Upper lobe of left lung (tissue), 6 donors: Measurements from ENCODE around the gene STK36. TPM values are rescaled to one million over a fixed set of nuclear protein-coding genes. Genes with fewer than 3 reads are reported as not detected.

Source experiments
- ATAC-seq, 2 donors: fragments of 200-7000 bp; cut with Tn5 transposase; one replicate each; pipeline ENCODE4 v1.9.1; 2022; ENCODE audit warnings: mild to moderate bottlenecking in 2 of 2, moderate library complexity in 2 of 2; ENCODE audit not compliant: low FRiP score in 2 of 2
- DNase-seq, 2 donors: peaks; one replicate each; pipeline ENCODE4 v3.0.0-alpha.2; 2019 to 2020
- H3K27ac ChIP-seq, 4 donors: fragments of 200-600 bp; sonication (generic); one replicate each; pipeline ENCODE4 v1.5.1; 2016 to 2019
- H3K27me3 ChIP-seq, 4 donors: fragments of 200-600 bp; sonication (generic); one replicate each; pipeline ENCODE4 v1.5.1; 2017 to 2019
- H3K36me3 ChIP-seq, 4 donors: fragments of 200-600 bp; sonication (generic); one replicate each; pipeline ENCODE4 v1.5.1; 2016 to 2019
- H3K4me1 ChIP-seq, 4 donors: fragments of 200-600 bp; sonication (generic); one replicate each; pipeline ENCODE4 v1.5.1; 2018 to 2019
- H3K4me3 ChIP-seq, 4 donors: fragments of 200-600 bp; sonication (generic); one replicate each; pipeline ENCODE4 v1.5.1; 2017 to 2019; ENCODE audit warnings: mild to moderate bottlenecking in 2 of 4, moderate library complexity in 1 of 4
- H3K9me3 ChIP-seq, 4 donors: fragments of 200-600 bp; sonication (generic); one replicate each; pipeline ENCODE4 v1.5.1; 2018 to 2019
- CTCF ChIP-seq, 6 experiments: fragments of 450-650 bp in 4 of 6; fragments of 200-600 bp in 2 of 6; sonication (generic) in 2 of 6; IDR thresholded peaks; one replicate each; pipeline ENCODE4 v1.5.1; 2016 to 2019; ENCODE audit warnings: antibody characterized with exemption in 6 of 6
- EP300 ChIP-seq, 4 donors: sonication (generic); formaldehyde crosslinking; IDR thresholded peaks; one replicate each; pipeline ENCODE4 v1.5.1; 2017; ENCODE audit warnings: antibody characterized with exemption in 4 of 4, control low read depth in 2 of 4
- POLR2A ChIP-seq, 4 donors: fragments of 450-650 bp; IDR thresholded peaks; one replicate each; pipeline ENCODE4 v1.5.1; 2016 to 2017; ENCODE audit warnings: antibody characterized with exemption in 4 of 4, mild to moderate bottlenecking in 2 of 4
- POLR2AphosphoS5 ChIP-seq, 2 donors: sonication (generic); formaldehyde crosslinking; IDR thresholded peaks; one replicate each; pipeline ENCODE4 v1.5.1; 2017; ENCODE audit warnings: antibody characterized with exemption in 2 of 2
- WGBS, 2 donors: methylation state at CpG; one replicate each; pipeline ENCODE4 v1.1.5; 2017 to 2018; 5-methylcytosine and 5-hydroxymethylcytosine counted together
- total RNA-seq, 6 donors: library from RNA; depleted of rRNA in 4 of 6; stranded (reverse); fragments of >200 nt in 4 of 6; gene quantifications; one replicate each; pipeline versions ENCODE4 v1.1.0 to v1.2.1, GENCODE V29; 2016 to 2021
- donor health status: DM: no; HTN: no; CAD: no; lungs with moderate emphysema.
- donor health status: DM: no; HTN: yes; CAD: no; lungs with severe emphysema.

Gene STK36
- total RNA-seq, 6 donors from 2014 or later, result 21.3 to 153 (median 36.8) TPM

GRCh38 chr2:218711550-218711929 lies 39.7 kb downstream of the STK36 start:
- H3K27ac ChIP-seq, result peak overlapping the region; percentile 80 to 95 (median 88)
- WGBS, 2 donors, result 8 to 10% methylated on average over 5 of the region's 5 CpGs
- H3K9me3 ChIP-seq, result no peaks in the 10 kb centered on the region

DNA sequence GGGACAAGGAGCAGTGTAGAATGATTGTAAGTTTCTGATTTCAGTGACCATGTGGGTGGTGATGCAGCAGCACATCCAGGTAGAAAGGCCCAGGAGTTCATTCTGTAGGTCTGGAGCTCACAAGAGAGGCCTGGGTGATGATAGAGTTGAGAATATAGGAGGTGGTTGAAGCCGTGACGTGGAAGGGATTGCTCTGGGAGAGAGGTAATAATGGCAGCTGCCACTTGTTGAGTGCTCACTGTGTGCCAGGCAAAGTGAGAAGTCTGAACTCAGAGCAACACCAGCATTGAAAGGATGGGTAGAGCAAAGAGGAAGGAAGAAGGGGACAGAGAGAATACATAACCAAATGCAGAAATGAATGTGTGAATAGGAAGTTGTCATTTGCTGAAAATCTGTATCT lies 42.0 kb downstream of the STK36 start:
- H3K4me1 ChIP-seq, result peaks cover 9 to 28% (median 17%) of the 10 kb centered on the region in 4 donors
- no peak overlapping the region for H3K27ac ChIP-seq
- no peaks in the 10 kb centered on the region for H3K9me3 ChIP-seq
- ATAC-seq (no peak), DNase-seq (no peak)
- no peaks in the 10 kb centered on the region for H3K27me3 ChIP-seq
- H3K4me3 ChIP-seq, result no peak overlapping the region
- TF ChIP-seq POLR2AphosphoS5 (IDR thresholded peaks at IDR 0.05), result no peak
- no peak for TF ChIP-seq POLR2A (IDR thresholded peaks at IDR 0.05)
- TF ChIP-seq EP300 (IDR thresholded peaks at IDR 0.05), result no peak
- TF ChIP-seq CTCF (IDR thresholded peaks at IDR 0.05), result no peak
- peaks cover 0 to 8% (median 1%) of the 10 kb centered on the region in 4 donors for H3K36me3 ChIP-seq
- WGBS, 2 donors, result 82 to 96% methylated on average over 2 of the region's 2 CpGs

More at GRCh38 chr2:218711550-218711929, 39.7 kb downstream of the STK36 start:
- no peak for DNase-seq
- TF ChIP-seq EP300 (IDR thresholded peaks at IDR 0.05) (no peak), POLR2A (IDR thresholded peaks at IDR 0.05) (no peak)
- Histone ChIP-seq H3K27me3 (no peaks in the 10 kb centered on the region), H3K36me3 (peaks cover 0 to 8% (median 1%) of the 10 kb centered on the region in 4 donors), H3K4me1 (peaks cover 9 to 15% (median 12%) of the 10 kb centered on the region in 4 donors), H3K4me3 (peak overlapping the region; percentile 60 to 88 (median 76))
- ATAC-seq, result no peak

DNA sequence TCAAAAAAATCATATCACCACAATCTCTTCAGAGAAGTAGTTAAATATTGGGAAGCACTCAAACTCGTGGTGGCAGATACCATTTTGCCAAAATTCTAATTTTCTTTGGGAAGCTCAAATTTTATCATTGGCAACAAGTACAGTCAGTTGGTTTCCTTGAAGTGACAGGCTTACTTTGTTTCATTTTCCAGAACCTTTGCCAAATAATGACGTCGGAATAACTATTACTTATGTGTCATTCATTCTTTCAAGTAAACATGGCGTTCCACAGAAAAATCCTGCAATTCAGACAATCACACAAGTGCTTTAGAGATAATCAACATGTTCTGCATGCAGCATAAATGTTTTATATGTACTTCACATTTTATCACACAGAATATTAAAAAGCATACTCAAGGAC lies 44.2 kb downstream of the STK36 start:
- H3K4me1 ChIP-seq, result peaks cover 9 to 24% (median 17%) of the 10 kb centered on the region in 4 donors
- peaks cover 0 to 8% (median 1%) of the 10 kb centered on the region in 4 donors for H3K36me3 ChIP-seq
- no peaks in the 10 kb centered on the region for H3K27me3 ChIP-seq
- TF ChIP-seq EP300 (IDR thresholded peaks at IDR 0.05), result no peak
- TF ChIP-seq POLR2A (IDR thresholded peaks at IDR 0.05), result no peak
- no peak for TF ChIP-seq CTCF (IDR thresholded peaks at IDR 0.05)
- no peak for TF ChIP-seq POLR2AphosphoS5 (IDR thresholded peaks at IDR 0.05)
- no peak overlapping the region for H3K27ac ChIP-seq
- no peak for DNase-seq
- WGBS, 2 donors, result 76 to 81% methylated on average over 4 of the region's 4 CpGs
- no peak for ATAC-seq
- H3K4me3 ChIP-seq, result no peak overlapping the region
- no peaks in the 10 kb centered on the region for H3K9me3 ChIP-seq

- peak in 1 of 2 donors; percentile 44 for ATAC-seq
- Histone ChIP-seq H3K4me3 (no peak overlapping the region), H3K27me3 (no peaks in the 10 kb centered on the region), H3K9me3 (no peaks in the 10 kb centered on the region), H3K4me1 (peaks cover 0 to 16% (median 8%) of the 10 kb centered on the region in 4 donors), H3K27ac (peak overlapping the region in 1 of 4 donors; percentile 48), H3K36me3 (peaks cover 0 to 8% (median 1%) of the 10 kb centered on the region in 4 donors)
- no peak for TF ChIP-seq POLR2AphosphoS5 (IDR thresholded peaks at IDR 0.05)
- no peak for TF ChIP-seq CTCF (IDR thresholded peaks at IDR 0.05)
- TF ChIP-seq POLR2A (IDR thresholded peaks at IDR 0.05), result no peak
- no peak for TF ChIP-seq EP300 (IDR thresholded peaks at IDR 0.05)
- 70 to 81% methylated on average over 3 of the region's 3 CpGs for WGBS, 2 donors
- DNase-seq, result no peak
Observed at GRCh38 chr2:218717262-218717661, 45.4 kb downstream of the STK36 start.

DNA sequence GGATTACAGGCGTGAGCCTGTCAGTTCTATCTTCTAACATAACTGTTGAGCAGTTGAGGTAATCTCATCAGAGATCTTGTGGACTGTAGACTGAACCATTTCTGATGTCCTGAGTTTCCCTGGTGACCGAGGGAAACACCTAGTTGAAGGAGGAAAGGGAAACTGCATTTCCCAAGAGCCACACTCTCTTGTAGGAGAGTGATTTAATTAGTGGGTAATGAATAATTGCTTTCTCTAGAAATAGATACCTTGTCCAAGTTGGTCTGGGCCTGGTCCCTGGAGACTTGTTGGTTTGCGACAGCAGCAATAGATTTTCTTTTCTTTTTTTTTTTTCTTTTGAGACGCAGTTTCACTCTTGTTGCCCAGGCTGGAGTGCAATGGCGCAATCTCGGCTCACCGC lies 46.2 kb downstream of the STK36 start:
- Histone ChIP-seq H3K36me3 (peaks cover 0 to 8% (median 1%) of the 10 kb centered on the region in 4 donors), H3K27me3 (no peaks in the 10 kb centered on the region), H3K9me3 (no peaks in the 10 kb centered on the region), H3K4me1 (peaks cover 0 to 15% (median 7%) of the 10 kb centered on the region in 4 donors), H3K27ac (no peak overlapping the region), H3K4me3 (no peak overlapping the region)
- DNase-seq (no peak), ATAC-seq (no peak)
- TF ChIP-seq CTCF (IDR thresholded peaks at IDR 0.05) (no peak), EP300 (IDR thresholded peaks at IDR 0.05) (no peak), POLR2A (IDR thresholded peaks at IDR 0.05) (no peak), POLR2AphosphoS5 (IDR thresholded peaks at IDR 0.05) (no peak)
- 90 to 91% methylated on average over 7 of the region's 7 CpGs for WGBS, 2 donors
